Hepatocyte (in vitro differentiated cells): ENCODE data around the gene C1QBP. TPM values are rescaled to one million over a fixed set of nuclear protein-coding genes. Genes with fewer than 3 reads are reported as not detected.
A peak's percentile ranks its signal among the peaks of the same experiment; 100 is the strongest.

Experiments used
- DNase-seq: peaks from one replicate; pipeline ENCODE4 v3.0.0-alpha.2; 2016; ENCODE audit warnings: low spot score
- H2AFZ ChIP-seq: fragments of 200-600 bp; sonication (generic); 2 replicates; pipeline ENCODE4 v1.6.0; 2016; ENCODE audit warnings: antibody characterized with exemption, mild to moderate bottlenecking
- H3K27ac ChIP-seq: fragments of 200-600 bp; sonication (generic); 2 replicates; pipeline ENCODE4 v1.5.1; 2016; ENCODE audit warnings: mild to moderate bottlenecking
- H3K27me3 ChIP-seq: fragments of 200-600 bp; sonication (generic); 2 replicates; pipeline ENCODE4 v1.6.1; 2016
- H3K36me3 ChIP-seq: fragments of 200-600 bp; sonication (generic); replicated peaks from 2 replicates; pipeline ENCODE4 v1.5.1; 2016; ENCODE audit warnings: low read depth; ENCODE audit not compliant: insufficient read depth
- H3K4me1 ChIP-seq: fragments of 200-600 bp; sonication (generic); 2 replicates; pipeline ENCODE4 v1.5.1; 2016; ENCODE audit warnings: mild to moderate bottlenecking, moderate library complexity; ENCODE audit not compliant: insufficient read depth
- H3K4me2 ChIP-seq: fragments of 200-600 bp; sonication (generic); 2 replicates; pipeline ENCODE4 v1.6.0; 2016
- H3K4me3 ChIP-seq: fragments of 200-600 bp; sonication (generic); 2 replicates; pipeline ENCODE4 v1.5.1; 2016; ENCODE audit warnings: mild to moderate bottlenecking
- H3K79me2 ChIP-seq: fragments of 200-600 bp; sonication (generic); 2 replicates; pipeline ENCODE4 v1.6.0; 2017; ENCODE audit warnings: mild to moderate bottlenecking
- H3K9me2 ChIP-seq: fragments of 200-600 bp; sonication (generic); replicated peaks from 2 replicates; pipeline ENCODE4 v1.6.0; 2017; ENCODE audit warnings: mild to moderate bottlenecking; ENCODE audit not compliant: insufficient read depth
- H3K9me3 ChIP-seq: fragments of 200-600 bp; sonication (generic); 2 replicates; pipeline ENCODE4 v1.5.1; 2016; ENCODE audit warnings: low read depth, mild to moderate bottlenecking
- H4K20me1 ChIP-seq: fragments of 200-600 bp; sonication (generic); 2 replicates; pipeline ENCODE4 v1.6.0; 2016; ENCODE audit warnings: mild to moderate bottlenecking; ENCODE audit not compliant: insufficient read depth, poor library complexity, severe bottlenecking
- EZH2 ChIP-seq: fragments of 200-600 bp; sonication (generic); IDR thresholded peaks from 2 replicates; pipeline ENCODE4 v1.6.1; 2016; ENCODE audit warnings: antibody characterized with exemption, mild to moderate bottlenecking, borderline replicate concordance
- EZH2phosphoT487 ChIP-seq: fragments of 200-600 bp; sonication (generic); IDR thresholded peaks from one replicate; pipeline ENCODE4 v1.6.1; 2018; ENCODE audit warnings: antibody characterized with exemption, mild to moderate bottlenecking, low read depth, moderate library complexity; ENCODE audit not compliant: unreplicated experiment, severe bottlenecking
- WGBS: methylation state at CpG from one replicate; pipeline ENCODE4 v1.1.6; 2016; ENCODE audit warnings: low lambda C conversion rate; ENCODE audit errors: missing lambda C conversion rate; 5-methylcytosine and 5-hydroxymethylcytosine counted together
- polyA plus RNA-seq: library from polyadenylated mRNA; unstranded; fragments of >200 nt; fragmentation: Nextera tagmentation; extraction: Ambion mirVana; gene quantifications from 2 replicates; pipeline ENCODE4 v1.2.1, GENCODE V29; 2016
- total RNA-seq: library from RNA; depleted of rRNA; stranded (reverse); fragments of >200 nt; gene quantifications from 2 replicates; pipeline ENCODE4 v1.2.3, GENCODE V29; 2014
- TF ChIP-seq, protein P1 (sequence below): fragments of 200-600 bp; sonication (generic); IDR thresholded peaks from 2 replicates; pipeline ENCODE4 v1.5.1; 2016; ENCODE audit warnings: antibody characterized with exemption, mild to moderate bottlenecking; ENCODE audit not compliant: poor library complexity

C1QBP gene
- total and polyA plus RNA-seq, 2 experiments from 2014 or later, result 145 to 185 TPM

DNA sequence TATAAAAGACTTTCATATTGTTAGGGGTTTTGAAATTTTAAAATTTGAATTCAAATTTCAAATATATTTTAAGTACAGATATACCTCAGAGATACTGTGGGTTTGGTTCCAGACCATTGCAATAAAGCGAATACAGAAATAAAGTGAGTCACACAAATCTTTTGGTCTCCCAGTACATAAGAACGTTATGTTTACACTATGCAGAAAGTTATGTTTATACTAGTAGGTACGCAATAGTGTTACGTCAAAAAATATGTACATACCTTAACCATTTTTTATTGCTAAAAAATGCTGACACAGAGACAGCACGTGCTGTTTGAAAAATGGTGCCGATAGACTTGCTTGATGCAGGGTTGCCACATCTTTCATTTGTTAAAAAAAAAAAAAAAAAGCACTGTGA lies 39.2 kb downstream of the C1QBP start:
- peaks cover 3% of the 10 kb centered on the region for H3K79me2 ChIP-seq
- H2AFZ ChIP-seq, result no peak overlapping the region
- TF ChIP-seq EZH2 (no peak), EZH2phosphoT487 (no peak)
- TF ChIP-seq, protein P1, sequence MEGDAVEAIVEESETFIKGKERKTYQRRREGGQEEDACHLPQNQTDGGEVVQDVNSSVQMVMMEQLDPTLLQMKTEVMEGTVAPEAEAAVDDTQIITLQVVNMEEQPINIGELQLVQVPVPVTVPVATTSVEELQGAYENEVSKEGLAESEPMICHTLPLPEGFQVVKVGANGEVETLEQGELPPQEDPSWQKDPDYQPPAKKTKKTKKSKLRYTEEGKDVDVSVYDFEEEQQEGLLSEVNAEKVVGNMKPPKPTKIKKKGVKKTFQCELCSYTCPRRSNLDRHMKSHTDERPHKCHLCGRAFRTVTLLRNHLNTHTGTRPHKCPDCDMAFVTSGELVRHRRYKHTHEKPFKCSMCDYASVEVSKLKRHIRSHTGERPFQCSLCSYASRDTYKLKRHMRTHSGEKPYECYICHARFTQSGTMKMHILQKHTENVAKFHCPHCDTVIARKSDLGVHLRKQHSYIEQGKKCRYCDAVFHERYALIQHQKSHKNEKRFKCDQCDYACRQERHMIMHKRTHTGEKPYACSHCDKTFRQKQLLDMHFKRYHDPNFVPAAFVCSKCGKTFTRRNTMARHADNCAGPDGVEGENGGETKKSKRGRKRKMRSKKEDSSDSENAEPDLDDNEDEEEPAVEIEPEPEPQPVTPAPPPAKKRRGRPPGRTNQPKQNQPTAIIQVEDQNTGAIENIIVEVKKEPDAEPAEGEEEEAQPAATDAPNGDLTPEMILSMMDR, result no peak
- H4K20me1 ChIP-seq, result no peaks in the 10 kb centered on the region
- H3K36me3 ChIP-seq, result peaks cover 11% of the 10 kb centered on the region
- no peak for DNase-seq
- no peak overlapping the region for H3K4me2 ChIP-seq
- H3K4me1 ChIP-seq, result no peaks in the 10 kb centered on the region
- H3K9me3 ChIP-seq, result no peaks in the 10 kb centered on the region
- 90% methylated on average over 6 of the region's 6 CpGs for WGBS
- no peak overlapping the region for H3K27ac ChIP-seq
- no peak overlapping the region for H3K4me3 ChIP-seq
- H3K9me2 ChIP-seq, result no peaks in the 10 kb centered on the region
- no peaks in the 10 kb centered on the region for H3K27me3 ChIP-seq

DNA sequence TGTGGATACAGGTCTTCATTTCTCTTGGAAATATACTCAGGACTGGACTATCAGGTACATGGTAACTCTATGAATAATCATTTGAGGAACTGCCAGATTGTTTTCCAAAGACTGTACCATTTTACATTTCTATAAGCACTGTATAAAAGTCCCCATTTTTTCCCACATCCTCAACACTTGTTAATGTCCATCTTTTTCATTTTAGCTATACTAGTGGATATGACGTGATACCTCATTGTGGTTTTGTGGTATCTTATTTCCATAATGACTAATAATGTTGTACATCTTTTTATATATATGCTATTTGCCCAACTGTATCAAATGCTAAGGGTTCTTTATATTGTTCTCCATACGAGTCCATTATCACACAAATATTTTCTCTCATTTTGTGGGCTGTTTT lies 42.3 kb downstream of the C1QBP start:
- Histone ChIP-seq H3K4me3 (no peak overlapping the region), H4K20me1 (no peaks in the 10 kb centered on the region), H3K27ac (no peak overlapping the region), H3K27me3 (no peaks in the 10 kb centered on the region), H3K36me3 (peaks cover 8% of the 10 kb centered on the region), H3K4me2 (no peak overlapping the region), H3K9me2 (no peaks in the 10 kb centered on the region), H3K79me2 (peaks cover 3% of the 10 kb centered on the region), H3K9me3 (no peaks in the 10 kb centered on the region), H2AFZ (no peak overlapping the region), H3K4me1 (no peaks in the 10 kb centered on the region)
- TF ChIP-seq, protein P1, result no peak
- TF ChIP-seq EZH2 (no peak), EZH2phosphoT487 (no peak)
- DNase-seq, result no peak
- WGBS, result 97% methylated on average over 2 of the region's 2 CpGs

DNA sequence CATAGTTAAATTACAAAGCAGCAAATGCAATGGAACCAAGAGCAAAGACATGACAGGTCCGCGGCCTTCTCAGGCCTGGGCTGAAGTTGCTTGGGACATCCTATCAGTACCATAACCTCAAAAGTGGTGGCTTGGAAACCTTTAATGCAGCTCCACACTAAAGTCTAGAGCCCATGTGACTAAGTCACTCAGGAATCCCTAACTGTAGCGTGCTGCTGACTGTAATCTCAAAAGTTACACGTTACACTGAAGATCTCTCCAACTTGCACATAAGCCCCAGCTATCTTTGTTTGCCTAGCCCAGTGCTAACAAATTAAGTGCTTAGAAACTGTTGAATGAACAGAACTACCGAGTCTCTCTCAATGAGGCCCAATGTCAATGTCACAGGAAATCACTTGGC lies 47.3 kb downstream of the C1QBP start:
- 85% methylated on average over 5 of the region's 5 CpGs for WGBS
- H3K9me3 ChIP-seq, result no peaks in the 10 kb centered on the region
- TF ChIP-seq EZH2 (no peak), EZH2phosphoT487 (no peak)
- TF ChIP-seq, protein P1, result no peak
- no peaks in the 10 kb centered on the region for H3K9me2 ChIP-seq
- no peaks in the 10 kb centered on the region for H3K4me1 ChIP-seq
- no peak overlapping the region for H2AFZ ChIP-seq
- peak; percentile 38 for DNase-seq
- no peaks in the 10 kb centered on the region for H4K20me1 ChIP-seq
- H3K79me2 ChIP-seq, result no peaks in the 10 kb centered on the region
- H3K36me3 ChIP-seq, result no peaks in the 10 kb centered on the region
- H3K27ac ChIP-seq, result peak overlapping the region; percentile 52
- H3K27me3 ChIP-seq, result no peaks in the 10 kb centered on the region
- H3K4me3 ChIP-seq, result no peak overlapping the region
- no peak overlapping the region for H3K4me2 ChIP-seq

Other genes starting within 250 kb of the C1QBP start
- 6.2 and 7.7 TPM in 2 replicates for gene ZNF594, start 247.3 kb downstream of the C1QBP start, total RNA-seq
- 2.8 and 3.0 TPM in 2 replicates for gene ZNF594, start 247.3 kb downstream of the C1QBP start, polyA plus RNA-seq
- 0.03 TPM in 1 of 2 replicates, not detected in the other for gene SCIMP, start 204.3 kb downstream of the C1QBP start, total RNA-seq
- 0.07 and 0.57 TPM in 2 replicates for gene SCIMP, start 204.3 kb downstream of the C1QBP start, polyA plus RNA-seq
- gene RABEP1, start 156.9 kb downstream of the C1QBP start, total RNA-seq, result 35.2 and 47.9 TPM in 2 replicates
- 31.0 and 31.7 TPM in 2 replicates for gene RABEP1, start 156.9 kb downstream of the C1QBP start, polyA plus RNA-seq
- 56.6 and 65.2 TPM in 2 replicates for gene NUP88, start 19.5 kb downstream of the C1QBP start, total RNA-seq
- 38.0 and 50.8 TPM in 2 replicates for gene NUP88, start 19.5 kb downstream of the C1QBP start, polyA plus RNA-seq
- gene RPAIN, start 19.0 kb downstream of the C1QBP start, total RNA-seq, result 57.4 and 57.6 TPM in 2 replicates
- 51.6 and 60.7 TPM in 2 replicates for gene RPAIN, start 19.0 kb downstream of the C1QBP start, polyA plus RNA-seq
- gene DHX33, start 29.8 kb upstream of the C1QBP start, total RNA-seq, result 7.8 and 9.6 TPM in 2 replicates
- gene DHX33, start 29.8 kb upstream of the C1QBP start, polyA plus RNA-seq, result 2.2 and 2.3 TPM in 2 replicates
- 54.3 TPM in 2 replicates for gene DERL2, start 47.0 kb upstream of the C1QBP start, total RNA-seq
- 134 and 136 TPM in 2 replicates for gene DERL2, start 47.0 kb upstream of the C1QBP start, polyA plus RNA-seq
- 25.7 and 33.0 TPM in 2 replicates for gene MIS12, start 47.4 kb upstream of the C1QBP start, total RNA-seq
- gene MIS12, start 47.4 kb upstream of the C1QBP start, polyA plus RNA-seq, result 19.6 and 20.8 TPM in 2 replicates
- 36.7 and 42.9 TPM in 2 replicates for gene NLRP1, start 145.4 kb upstream of the C1QBP start, total RNA-seq
- 54.8 and 64.8 TPM in 2 replicates for gene NLRP1, start 145.4 kb upstream of the C1QBP start, polyA plus RNA-seq